GM19324 (cell line): Measurements from ENCODE around the gene RBM4B.
"Not testable (repeated sequence)": the region's sequence is repeated elsewhere in the genome, so short reads cannot be mapped to it uniquely, and the experiment has no call there.

Source experiments
- ATAC-seq: cut with Tn5 transposase; IDR thresholded peaks from one replicate; pipeline ENCODE4 v1.9.1; 2021; ENCODE audit warnings: mild to moderate bottlenecking, moderate library complexity; ENCODE audit not compliant: unreplicated experiment, low FRiP score

RBM4B gene

GRCh38 chr11:66677599-66678375, at the start of gene RBM4B:
Gene RBM4B (minus strand): TSS chr11:66677887. CDS start chr11:66677079, 808 bp downstream.
- peak; percentile 92 for ATAC-seq

GRCh38 chr11:66725647-66726046, 48.0 kb upstream of the RBM4B start:
- no peak for ATAC-seq

GRCh38 chr11:66725114-66725513, 47.4 kb upstream of the RBM4B start:
- ATAC-seq, result no peak

- not testable (repeated sequence) for ATAC-seq
These were observed 46.5 kb upstream of the RBM4B start for GRCh38 chr11:66724167-66724566.

GRCh38 chr11:66723693-66724092, 46.0 kb upstream of the RBM4B start:
- no peak for ATAC-seq

GRCh38 chr11:66722745-66723651, 45.3 kb upstream of the RBM4B start:
- ATAC-seq, result no peak

GRCh38 chr11:66721939-66722338, 44.3 kb upstream of the RBM4B start:
- no peak for ATAC-seq

- ATAC-seq, result no peak
These were observed 43.3 kb upstream of the RBM4B start for GRCh38 chr11:66720899-66721470.

GRCh38 chr11:66720223-66720898, 42.7 kb upstream of the RBM4B start:
- ATAC-seq, result no peak

GRCh38 chr11:66719111-66719872, 41.6 kb upstream of the RBM4B start:
- ATAC-seq, result no peak

GRCh38 chr11:66718320-66718971, 40.8 kb upstream of the RBM4B start:
- ATAC-seq, result no peak

GRCh38 chr11:66717925-66718319, 40.2 kb upstream of the RBM4B start:
- no peak for ATAC-seq

GRCh38 chr11:66716996-66717395, 39.3 kb upstream of the RBM4B start:
- no peak for ATAC-seq

- no peak for ATAC-seq
These were observed 37.8 kb upstream of the RBM4B start for GRCh38 chr11:66715346-66716085.

- no peak for ATAC-seq
These were observed 36.2 kb upstream of the RBM4B start for GRCh38 chr11:66713746-66714480.

GRCh38 chr11:66710384-66710930, 32.8 kb upstream of the RBM4B start:
- ATAC-seq, result no peak

- ATAC-seq, result no peak
These were observed 31.0 kb upstream of the RBM4B start for GRCh38 chr11:66708701-66709100.

- no peak for ATAC-seq
These were observed 30.4 kb upstream of the RBM4B start for GRCh38 chr11:66708094-66708493.
